ENCODE data around the gene RPS6KA2. TPM values are rescaled to one million over a fixed set of nuclear protein-coding genes. Genes with fewer than 3 reads are reported as not detected.

The RPS6KA2 gene
- total and polyA plus RNA-seq, 3 donors from 2014 or later: 18.4 to 21.7 (median 19.8) TPM

- Histone ChIP-seq H3K9me3 (no peaks in the 10 kb centered on the region), H3K27ac (no peak overlapping the region), H3K36me3 (ENCODE audit: low read depth, missing control alignments) (no peaks in the 10 kb centered on the region), H3K4me1 (no peaks in the 10 kb centered on the region), H3K27me3 (no peaks in the 10 kb centered on the region), H3K4me3 (no peak overlapping the region)
- intact Hi-C loops (cut with DNase I; ENCODE audit: low total_unique reads): no loop called here
- 91 to 92% methylated on average over 8 of the region's 8 CpGs for WGBS, 2 donors
- DNase-seq: no peak
- TF ChIP-seq CTCF (IDR thresholded peaks at IDR 0.05) (no peak), POLR2A (IDR thresholded peaks at IDR 0.05) (no peak)
These were observed 114.5 kb downstream of the RPS6KA2 start for GRCh38 chr6:166512567-166512966.

GRCh38 chr6:166511316-166511715 lies 115.7 kb downstream of the RPS6KA2 start:
- no peaks in the 10 kb centered on the region for H3K9me3 ChIP-seq
- no peak for DNase-seq
- no peak overlapping the region for H3K4me3 ChIP-seq
- TF ChIP-seq CTCF (IDR thresholded peaks at IDR 0.05) (no peak), POLR2A (IDR thresholded peaks at IDR 0.05) (no peak)
- intact Hi-C loops (cut with DNase I; ENCODE audit: low total_unique reads): no loop called here
- H3K4me1 ChIP-seq: no peaks in the 10 kb centered on the region
- no peaks in the 10 kb centered on the region for H3K36me3 ChIP-seq (ENCODE audit: low read depth, missing control alignments)
- no peaks in the 10 kb centered on the region for H3K27me3 ChIP-seq
- WGBS, 2 donors: 89 to 91% methylated on average over 2 of the region's 2 CpGs
- no peak overlapping the region for H3K27ac ChIP-seq

- Histone ChIP-seq H3K27ac (no peak overlapping the region), H3K27me3 (no peaks in the 10 kb centered on the region), H3K4me1 (no peaks in the 10 kb centered on the region), H3K9me3 (no peaks in the 10 kb centered on the region), H3K36me3 (ENCODE audit: low read depth, missing control alignments) (no peaks in the 10 kb centered on the region), H3K4me3 (no peak overlapping the region)
- intact Hi-C loops (cut with DNase I; ENCODE audit: low total_unique reads): no loop called here
- 92 to 95% methylated on average over 8 of the region's 8 CpGs for WGBS, 2 donors
- no peak for TF ChIP-seq POLR2A (IDR thresholded peaks at IDR 0.05)
- DNase-seq: no peak
These were observed 117.9 kb downstream of the RPS6KA2 start for GRCh38 chr6:166509193-166509592.

GRCh38 chr6:166508726-166509125 lies 118.3 kb downstream of the RPS6KA2 start:
- no peak for DNase-seq
- 85 to 87% methylated on average over 11 of the region's 11 CpGs for WGBS, 2 donors
- Histone ChIP-seq H3K4me1 (no peaks in the 10 kb centered on the region), H3K9me3 (no peaks in the 10 kb centered on the region), H3K27me3 (no peaks in the 10 kb centered on the region), H3K36me3 (ENCODE audit: low read depth, missing control alignments) (no peaks in the 10 kb centered on the region), H3K27ac (no peak overlapping the region), H3K4me3 (no peak overlapping the region)
- intact Hi-C loops (cut with DNase I; ENCODE audit: low total_unique reads): no loop called here
- TF ChIP-seq CTCF (IDR thresholded peaks at IDR 0.05): no peak
- TF ChIP-seq POLR2A (IDR thresholded peaks at IDR 0.05): no peak

- 85 to 90% methylated on average over 25 of the region's 25 CpGs for WGBS, 2 donors
- Histone ChIP-seq H3K4me1 (no peaks in the 10 kb centered on the region), H3K27me3 (no peaks in the 10 kb centered on the region), H3K27ac (no peak overlapping the region), H3K36me3 (ENCODE audit: low read depth, missing control alignments) (no peaks in the 10 kb centered on the region), H3K9me3 (no peaks in the 10 kb centered on the region), H3K4me3 (no peak overlapping the region)
- intact Hi-C loops (cut with DNase I; ENCODE audit: low total_unique reads): no loop called here
- DNase-seq: no peak
- TF ChIP-seq CTCF (IDR thresholded peaks at IDR 0.05) (no peak), POLR2A (IDR thresholded peaks at IDR 0.05) (no peak)
These were observed 119.1 kb downstream of the RPS6KA2 start for GRCh38 chr6:166507809-166508564.

All from testis (tissue), 3 donors.